A549 (cell line): ENCODE data around the gene PPP2R2D. TPM values are rescaled to one million over a fixed set of nuclear protein-coding genes. Genes with fewer than 3 reads are reported as not detected.
A peak's percentile ranks its signal among the peaks of the same experiment; 100 is the strongest.
"Not testable (repeated sequence)": the region's sequence is repeated elsewhere in the genome, so short reads cannot be mapped to it uniquely, and the experiment has no call there.

ENCODE experiments used
- ATAC-seq, 2 experiments: fragments of 200-7000 bp in 1 of 2; fragments of >200 bp in 1 of 2; cut with Nextera tagmentation in 1 of 2; cut with Tn5 transposase in 1 of 2; 3 replicates each; pipeline versions ENCODE4 v1.8.0 to v1.9.1; 2018 to 2020; ENCODE audit warnings: mild to moderate bottlenecking in 1 of 2, moderate library complexity in 1 of 2
- CTCF ChIA-PET: fragments of 300-600 bp; sonication (Branson Sonifier 250); formaldehyde crosslinking; extraction: SDS; loops from one replicate; lab custom pipeline; 2021; ENCODE audit warnings: antibody characterized with exemption, inconsistent platforms; lab: Yijun Ruan, JAX
- POLR2A ChIA-PET: fragments of 350-600 bp; formaldehyde crosslinking; extraction: SDS; loops from one replicate; lab custom pipeline; 2021; ENCODE audit warnings: antibody characterized with exemption, inconsistent platforms; lab: Yijun Ruan, JAX
- DNase-seq, 2 experiments: peaks; one replicate each; pipeline versions ENCODE4 v3.0.0 to v3.0.0-alpha.2; 2011 to 2016; ENCODE audit warnings: low read depth in 1 of 2, low spot score in 1 of 2
- FAIRE-seq: peaks from 2 replicates; lab custom pipeline; 2011; peaks lifted over from hg19 to GRCh38; lab: Jason Lieb, UNC
- H3K27ac ChIP-seq, 2 experiments: fragments of >200 bp; sonication (Bioruptor Twin); formaldehyde crosslinking; 3 replicates each; pipeline ENCODE4 v1.5.1; 2016 to 2017
- H3K4me1 ChIP-seq: fragments of >200 bp; sonication (Bioruptor Twin); formaldehyde crosslinking; 3 replicates; pipeline ENCODE4 v1.6.1; 2016
- H3K4me2 ChIP-seq: fragments of >200 bp; sonication (Bioruptor Twin); formaldehyde crosslinking; 3 replicates; pipeline ENCODE4 v1.6.1; 2016
- H3K4me3 ChIP-seq: fragments of >200 bp; sonication (Bioruptor Twin); formaldehyde crosslinking; 3 replicates; pipeline ENCODE4 v1.5.1; 2016
- H3K9me3 ChIP-seq: fragments of >200 bp; sonication (Bioruptor Twin); formaldehyde crosslinking; 3 replicates; pipeline ENCODE4 v1.6.1; 2016
- CBX2 ChIP-seq: fragments of 200-600 bp; sonication (generic); IDR thresholded peaks from 2 replicates; pipeline ENCODE4 v1.6.1; 2016; ENCODE audit warnings: low read depth, mild to moderate bottlenecking, borderline replicate concordance
- CBX8 ChIP-seq: fragments of 200-600 bp; sonication (generic); IDR thresholded peaks from 2 replicates; pipeline ENCODE4 v1.6.1; 2016
- CHD2 ChIP-seq: fragments of 150-350 bp; IDR thresholded peaks from 2 replicates; pipeline ENCODE4 v1.6.1; 2014; ENCODE audit warnings: low read length; ENCODE audit not compliant: partially characterized antibody
- CHD4 ChIP-seq: fragments of 200-600 bp; sonication (generic); IDR thresholded peaks from 2 replicates; pipeline ENCODE4 v1.6.1; 2016; ENCODE audit warnings: antibody characterized with exemption, mild to moderate bottlenecking, borderline replicate concordance
- ELK1 ChIP-seq: fragments of 150-350 bp; IDR thresholded peaks from 2 replicates; pipeline ENCODE4 v1.6.1; 2014; ENCODE audit warnings: low read depth, mild to moderate bottlenecking, low read length
- FOSB ChIP-seq: fragments of 250-450 bp; sonication (Bioruptor Pico); IDR thresholded peaks from 2 replicates; pipeline ENCODE4 v1.5.0; 2020; ENCODE audit warnings: mild to moderate bottlenecking, moderate library complexity
- FOSL2 ChIP-seq, 2 experiments: fragments of 450-650 bp in 1 of 2; fragments of >200 bp in 1 of 2; sonication (Bioruptor Twin) in 1 of 2; formaldehyde crosslinking; IDR thresholded peaks; 2 replicates each; pipeline versions ENCODE4 v1.5.0 to v1.6.1; 2016 to 2020; ENCODE audit warnings: mild to moderate bottlenecking in 1 of 2, moderate library complexity in 1 of 2
- HDAC2 ChIP-seq: fragments of 200-600 bp; sonication (generic); IDR thresholded peaks from 2 replicates; pipeline ENCODE4 v1.6.1; 2016
- HMGXB4 ChIP-seq: fragments of 250-450 bp; sonication (Bioruptor Pico); IDR thresholded peaks from 2 replicates; pipeline ENCODE4 v1.5.0; 2021; ENCODE audit warnings: mild to moderate bottlenecking, moderate library complexity, borderline replicate concordance
- HOXA7 ChIP-seq: fragments of 250-450 bp; sonication (Bioruptor Pico); IDR thresholded peaks from 2 replicates; pipeline ENCODE4 v1.5.0; 2020; ENCODE audit warnings: mild to moderate bottlenecking, moderate library complexity
- JUNB ChIP-seq: fragments of >200 bp; sonication (Bioruptor Twin); formaldehyde crosslinking; IDR thresholded peaks from 2 replicates; pipeline ENCODE4 v1.6.1; 2016
- KDM1A ChIP-seq: fragments of 200-600 bp; sonication (generic); IDR thresholded peaks from 2 replicates; pipeline ENCODE4 v1.6.1; 2016; ENCODE audit warnings: low read depth, mild to moderate bottlenecking
- PHF8 ChIP-seq: fragments of 200-600 bp; sonication (generic); IDR thresholded peaks from 2 replicates; pipeline ENCODE4 v1.6.1; 2016; ENCODE audit warnings: low read depth, mild to moderate bottlenecking, antibody characterized with exemption, moderate library complexity, borderline replicate concordance
- POLR2AphosphoS2 ChIP-seq: conservative IDR thresholded peaks from 2 replicates; pipeline ENCODE4 v1.6.1; 2012; ENCODE audit warnings: low read length, improper control_type of control experiment, inconsistent platforms
- ZFP36 ChIP-seq: fragments of 450-650 bp; IDR thresholded peaks from 2 replicates; pipeline ENCODE4 v1.6.1; 2014; ENCODE audit warnings: borderline replicate concordance; ENCODE audit not compliant: partially characterized antibody
- WGBS: methylation state at CpG from one replicate; pipeline ENCODE4 v1.1.6; 2017; ENCODE audit errors: missing lambda C conversion rate; 5-methylcytosine and 5-hydroxymethylcytosine counted together
- polyA plus RNA-seq, 4 experiments: library from polyadenylated mRNA; depleted of rRNA in 3 of 4; stranded (reverse); fragments of >200 nt; fragmentation: RNase III in 1 of 4; extraction: RNeasy Plus Mini Kit Qiagen cat#74134 plus additional on column Dnase treatment in 1 of 4; gene quantifications; 2 replicates in 3 of 4; 3 replicates in 1 of 4; pipeline ENCODE4 v1.2.3, GENCODE V29; 2011 to 2017
- TF ChIP-seq, protein P1 (sequence below): fragments of 200-600 bp; sonication (generic); IDR thresholded peaks from 2 replicates; pipeline ENCODE4 v1.6.1; 2016; ENCODE audit warnings: antibody characterized with exemption, mild to moderate bottlenecking, moderate library complexity

The PPP2R2D gene
- polyA plus RNA-seq, 2 of the 4 experiments (the other 2 are of a cell fraction) = 23.9 to 36.0 TPM

- no peak for FAIRE-seq
- CTCF ChIA-PET = no interaction called here
These were observed 18.7 kb upstream of the PPP2R2D start for GRCh38 chr10:131882151-131882550.

GRCh38 chr10:131882590-131883451, 18.0 kb upstream of the PPP2R2D start:
- FAIRE-seq = no peak
- 51% methylated on average over 10 of the region's 10 CpGs for WGBS

More at GRCh38 chr10:131882151-131882550, 18.7 kb upstream of the PPP2R2D start:
- no peak for DNase-seq
- no peak for ATAC-seq
- Histone ChIP-seq H3K4me2 (no peak overlapping the region), H3K27ac (no peak overlapping the region), H3K9me3 (no peaks in the 10 kb centered on the region), H3K4me1 (peaks cover 5% of the 10 kb centered on the region; the same call in 1 of the 3 replicates), H3K4me3 (no peak overlapping the region)
- POLR2A ChIA-PET = no interaction called here
- WGBS = 70% methylated on average over 8 of the region's 8 CpGs
- no peak for TF ChIP-seq FOSL2 (IDR thresholded peaks at IDR 0.05)
- TF ChIP-seq FOSL2 (CRISPR knock-in tag; IDR thresholded peaks at IDR 0.05) = no peak
- no peak for TF ChIP-seq HOXA7
- no peak for TF ChIP-seq JUNB
- TF ChIP-seq, protein P1, sequence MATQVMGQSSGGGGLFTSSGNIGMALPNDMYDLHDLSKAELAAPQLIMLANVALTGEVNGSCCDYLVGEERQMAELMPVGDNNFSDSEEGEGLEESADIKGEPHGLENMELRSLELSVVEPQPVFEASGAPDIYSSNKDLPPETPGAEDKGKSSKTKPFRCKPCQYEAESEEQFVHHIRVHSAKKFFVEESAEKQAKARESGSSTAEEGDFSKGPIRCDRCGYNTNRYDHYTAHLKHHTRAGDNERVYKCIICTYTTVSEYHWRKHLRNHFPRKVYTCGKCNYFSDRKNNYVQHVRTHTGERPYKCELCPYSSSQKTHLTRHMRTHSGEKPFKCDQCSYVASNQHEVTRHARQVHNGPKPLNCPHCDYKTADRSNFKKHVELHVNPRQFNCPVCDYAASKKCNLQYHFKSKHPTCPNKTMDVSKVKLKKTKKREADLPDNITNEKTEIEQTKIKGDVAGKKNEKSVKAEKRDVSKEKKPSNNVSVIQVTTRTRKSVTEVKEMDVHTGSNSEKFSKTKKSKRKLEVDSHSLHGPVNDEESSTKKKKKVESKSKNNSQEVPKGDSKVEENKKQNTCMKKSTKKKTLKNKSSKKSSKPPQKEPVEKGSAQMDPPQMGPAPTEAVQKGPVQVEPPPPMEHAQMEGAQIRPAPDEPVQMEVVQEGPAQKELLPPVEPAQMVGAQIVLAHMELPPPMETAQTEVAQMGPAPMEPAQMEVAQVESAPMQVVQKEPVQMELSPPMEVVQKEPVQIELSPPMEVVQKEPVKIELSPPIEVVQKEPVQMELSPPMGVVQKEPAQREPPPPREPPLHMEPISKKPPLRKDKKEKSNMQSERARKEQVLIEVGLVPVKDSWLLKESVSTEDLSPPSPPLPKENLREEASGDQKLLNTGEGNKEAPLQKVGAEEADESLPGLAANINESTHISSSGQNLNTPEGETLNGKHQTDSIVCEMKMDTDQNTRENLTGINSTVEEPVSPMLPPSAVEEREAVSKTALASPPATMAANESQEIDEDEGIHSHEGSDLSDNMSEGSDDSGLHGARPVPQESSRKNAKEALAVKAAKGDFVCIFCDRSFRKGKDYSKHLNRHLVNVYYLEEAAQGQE = no peak
- no peak for TF ChIP-seq POLR2AphosphoS2
- no peak for TF ChIP-seq FOSB (CRISPR knock-in tag)
- no peak for TF ChIP-seq CHD4
- TF ChIP-seq CHD2 = no peak
- no peak for TF ChIP-seq PHF8
- no peak for TF ChIP-seq CBX8
- no peak for TF ChIP-seq HDAC2
- TF ChIP-seq KDM1A = no peak

DNA sequence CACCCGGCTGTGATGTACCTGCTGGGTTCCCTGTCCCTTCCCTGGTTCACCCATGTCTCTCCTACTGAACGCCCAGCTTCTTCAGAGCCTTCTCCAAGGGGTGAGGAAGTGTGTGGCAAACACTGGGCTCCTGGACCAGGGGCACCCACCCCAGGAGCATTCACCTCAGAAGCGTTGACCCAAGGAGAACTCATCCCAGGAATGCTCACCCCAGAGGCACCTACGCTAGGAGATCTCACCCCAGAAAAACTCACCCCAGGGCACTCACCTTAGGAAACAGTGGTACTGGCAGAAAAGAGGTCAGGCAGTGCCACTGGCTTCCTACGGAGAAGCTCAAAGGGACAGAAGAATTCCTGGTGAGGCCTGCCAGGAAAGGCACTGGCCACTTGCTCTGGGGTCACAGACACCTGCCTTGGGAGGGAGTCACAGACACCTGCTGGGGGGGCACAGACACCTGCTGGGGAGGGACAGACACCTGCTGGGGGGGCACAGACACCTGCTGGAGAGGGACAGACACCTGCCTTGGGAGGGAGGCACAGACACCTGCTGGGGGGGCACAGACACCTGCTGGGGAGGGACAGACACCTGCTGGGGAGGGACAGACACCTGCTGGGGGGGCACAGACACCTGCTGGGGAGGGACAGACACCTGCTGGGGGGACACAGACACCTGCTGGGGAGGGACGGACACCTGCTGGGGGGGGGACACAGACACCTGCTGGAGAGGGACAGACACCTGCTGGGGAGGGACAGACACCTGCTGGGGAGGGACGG, 17.0 kb upstream of the PPP2R2D start:
- FAIRE-seq, H3K27ac ChIP-seq, H3K4me3 ChIP-seq, POLR2A ChIA-PET, H3K9me3 ChIP-seq, H3K4me2 ChIP-seq, H3K4me1 ChIP-seq: not testable (repeated sequence)
- DNase-seq (peak in 1 of 2 experiments; percentile 37), ATAC-seq (peak; percentile 23 to 48)
- CTCF ChIA-PET = interaction anchor here (1.0 kb wide), 2 partner anchors 135 to 140 kb away, joined by 4 to 5 read pairs; no protein-coding TSS in a partner anchor
- 24% methylated on average over 5 of the region's 7 CpGs for WGBS

More at GRCh38 chr10:131882590-131883451, 18.0 kb upstream of the PPP2R2D start:
- Histone ChIP-seq H3K4me2 (no peak overlapping the region), H3K9me3 (no peaks in the 10 kb centered on the region), H3K4me3 (no peak overlapping the region), H3K4me1 (peaks cover 5% of the 10 kb centered on the region; the same call in 1 of the 3 replicates), H3K27ac (no peak overlapping the region)
- ATAC-seq (no peak), DNase-seq (no peak)
- ChIA-PET CTCF (no interaction called here), POLR2A (no interaction called here)
- no peak for TF ChIP-seq CBX2
- no peak for TF ChIP-seq ELK1
- TF ChIP-seq ZFP36 = no peak
- no peak for TF ChIP-seq HMGXB4 (CRISPR knock-in tag)
- TF ChIP-seq JUNB = no peak
- no peak for TF ChIP-seq HOXA7
